Lower leg skin (tissue), 4 donors: Measurements from ENCODE around the gene MYCBP2. TPM values are rescaled to one million over a fixed set of nuclear protein-coding genes. Genes with fewer than 3 reads are reported as not detected.
"Not testable (repeated sequence)": the region's sequence is repeated elsewhere in the genome, so short reads cannot be mapped to it uniquely, and the experiment has no call there.

ENCODE experiments used
- DNase-seq, 2 donors: peaks; one replicate each; pipeline ENCODE4 v3.0.0-alpha.2; 2019; ENCODE audit warnings: low spot score in 2 of 2
- H3K4me3 ChIP-seq: fragments of 200-600 bp; sonication (generic); 2 replicates; pipeline ENCODE4 v1.5.1; 2017; ENCODE audit warnings: mild to moderate bottlenecking, low read depth; ENCODE audit not compliant: poor library complexity, severe bottlenecking
- POLR2A ChIP-seq, 2 donors: fragments of 450-650 bp; IDR thresholded peaks; one replicate each; pipeline ENCODE4 v1.6.1; 2016 to 2017; ENCODE audit warnings: antibody characterized with exemption in 2 of 2, mild to moderate bottlenecking in 1 of 2, moderate library complexity in 1 of 2
- WGBS, 2 donors: methylation state at CpG; one replicate each; pipeline ENCODE4 v1.1.5; 2018; 5-methylcytosine and 5-hydroxymethylcytosine counted together
- intact Hi-C: fragments of 100-400 bp; cut with DNase I; formaldehyde crosslinking; loops from one replicate; pipeline ENCODE4 v1.15.0; 2023; ENCODE audit warnings: low total_unique reads
- total RNA-seq, 4 donors: library from RNA; depleted of rRNA; stranded (reverse); fragments of >200 nt; gene quantifications; one replicate each; pipeline ENCODE4 v1.1.0, GENCODE V29; 2016
- TF ChIP-seq, protein P1 (sequence below), 3 donors: fragments of 450-650 bp; IDR thresholded peaks; one replicate each; pipeline ENCODE4 v1.5.1; 2016; ENCODE audit warnings: antibody characterized with exemption in 3 of 3, mild to moderate bottlenecking in 3 of 3, moderate library complexity in 2 of 3

The MYCBP2 gene
- total RNA-seq, 4 donors from 2014 or later: 189 to 242 (median 231) TPM

DNA sequence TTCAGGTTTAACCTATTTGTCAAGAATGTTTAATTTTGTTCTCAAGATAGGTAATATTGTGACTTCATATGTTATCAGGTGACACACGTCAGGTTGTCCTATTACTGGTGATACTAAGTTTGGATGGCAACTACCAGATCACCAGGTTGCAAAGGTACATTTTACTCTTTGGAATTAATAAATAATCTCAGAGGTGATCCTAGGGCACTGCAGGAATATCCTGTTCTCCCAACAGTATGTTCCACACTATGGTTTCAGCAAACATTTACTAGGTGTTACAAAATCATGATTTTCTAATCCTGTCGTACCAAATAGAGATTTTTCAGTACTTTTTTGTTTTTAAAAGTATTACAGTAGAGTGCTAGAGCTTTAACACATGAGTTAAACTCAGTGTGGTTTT is 29.3 kb upstream of the MYCBP2 start:
- H3K4me3 ChIP-seq: no peak overlapping the region
- 84 to 93% methylated on average over 2 of the region's 2 CpGs for WGBS, 2 donors
- TF ChIP-seq, protein P1, sequence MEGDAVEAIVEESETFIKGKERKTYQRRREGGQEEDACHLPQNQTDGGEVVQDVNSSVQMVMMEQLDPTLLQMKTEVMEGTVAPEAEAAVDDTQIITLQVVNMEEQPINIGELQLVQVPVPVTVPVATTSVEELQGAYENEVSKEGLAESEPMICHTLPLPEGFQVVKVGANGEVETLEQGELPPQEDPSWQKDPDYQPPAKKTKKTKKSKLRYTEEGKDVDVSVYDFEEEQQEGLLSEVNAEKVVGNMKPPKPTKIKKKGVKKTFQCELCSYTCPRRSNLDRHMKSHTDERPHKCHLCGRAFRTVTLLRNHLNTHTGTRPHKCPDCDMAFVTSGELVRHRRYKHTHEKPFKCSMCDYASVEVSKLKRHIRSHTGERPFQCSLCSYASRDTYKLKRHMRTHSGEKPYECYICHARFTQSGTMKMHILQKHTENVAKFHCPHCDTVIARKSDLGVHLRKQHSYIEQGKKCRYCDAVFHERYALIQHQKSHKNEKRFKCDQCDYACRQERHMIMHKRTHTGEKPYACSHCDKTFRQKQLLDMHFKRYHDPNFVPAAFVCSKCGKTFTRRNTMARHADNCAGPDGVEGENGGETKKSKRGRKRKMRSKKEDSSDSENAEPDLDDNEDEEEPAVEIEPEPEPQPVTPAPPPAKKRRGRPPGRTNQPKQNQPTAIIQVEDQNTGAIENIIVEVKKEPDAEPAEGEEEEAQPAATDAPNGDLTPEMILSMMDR (IDR thresholded peaks at IDR 0.05): no peak
- no peak for TF ChIP-seq POLR2A (IDR thresholded peaks at IDR 0.05)
- no peak for DNase-seq
- intact Hi-C loops: no loop called here

GRCh38 chr13:77353995-77354394 is 27.1 kb upstream of the MYCBP2 start:
- intact Hi-C loops: no loop called here

GRCh38 chr13:77351315-77351714 is 24.4 kb upstream of the MYCBP2 start:
- TF ChIP-seq POLR2A (IDR thresholded peaks at IDR 0.05): no peak
- TF ChIP-seq, protein P1 (IDR thresholded peaks at IDR 0.05): no peak
- WGBS, 2 donors: 59 to 64% methylated on average over 3 of the region's 3 CpGs
- DNase-seq: no peak
- intact Hi-C loops: no loop called here
- H3K4me3 ChIP-seq: no peak overlapping the region

More at GRCh38 chr13:77353995-77354394, 27.1 kb upstream of the MYCBP2 start:
- DNase-seq: no peak
- H3K4me3 ChIP-seq: no peak overlapping the region
- 69 to 91% methylated on average over 2 of the region's 2 CpGs for WGBS, 2 donors
- TF ChIP-seq, protein P1 (IDR thresholded peaks at IDR 0.05): no peak

- intact Hi-C loops: no loop called here
- no peak for TF ChIP-seq POLR2A (IDR thresholded peaks at IDR 0.05)
- TF ChIP-seq, protein P1 (IDR thresholded peaks at IDR 0.05): no peak
- WGBS, 2 donors: 79 to 87% methylated on average over 1 of the region's 1 CpG
- no peak for DNase-seq
- no peak overlapping the region for H3K4me3 ChIP-seq
Observed at GRCh38 chr13:77350811-77351210, 23.9 kb upstream of the MYCBP2 start.

DNA sequence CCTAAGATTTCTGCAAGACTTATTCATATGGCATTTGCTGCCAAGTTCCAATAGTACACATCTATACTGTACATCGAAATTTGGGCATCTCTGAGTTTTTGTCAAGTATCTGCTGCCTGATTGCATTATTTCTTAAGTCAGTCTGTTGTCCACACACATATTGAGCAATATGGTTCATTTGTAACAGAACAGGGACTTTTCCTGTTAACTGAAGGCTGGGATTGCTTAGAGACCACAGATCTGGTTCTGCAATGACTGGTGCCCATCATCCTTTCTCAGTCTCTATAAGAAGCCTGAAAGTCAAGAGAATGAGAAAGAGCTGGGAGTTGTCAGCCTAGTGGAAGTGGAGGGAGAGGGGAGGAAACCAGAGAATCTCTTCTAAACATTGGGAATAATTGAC is 22.5 kb upstream of the MYCBP2 start:
- WGBS, 2 donors: 89 to 90% methylated on average over 1 of the region's 1 CpG
- intact Hi-C loops: no loop called here

DNA sequence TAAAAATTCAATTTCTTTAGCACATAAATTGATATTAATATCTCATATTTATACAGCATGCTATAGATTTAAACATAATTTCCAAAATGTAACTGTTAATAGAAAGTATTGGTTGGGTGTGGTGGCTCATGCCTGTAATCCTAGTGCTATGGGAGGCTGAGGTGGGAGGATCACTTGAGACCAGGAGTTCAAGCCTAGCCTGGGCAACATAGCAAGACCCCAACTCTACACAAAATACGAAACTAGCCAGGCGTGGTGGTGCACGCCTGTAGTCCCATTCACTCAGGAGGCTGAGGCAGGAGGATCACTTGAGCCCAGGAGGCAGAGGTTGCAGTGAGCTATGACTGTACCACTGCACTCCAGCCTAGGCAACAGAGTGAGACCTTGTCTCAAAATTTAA is 20.5 kb upstream of the MYCBP2 start:
- 94 to 96% methylated on average over 3 of the region's 3 CpGs for whole genome bisulfite sequencing, 2 donors
- intact Hi-C loops, DNase-seq, H3K4me3 ChIP-seq: not testable (repeated sequence)

More for the DNA sequence above, 22.5 kb upstream of the MYCBP2 start:
- TF ChIP-seq, protein P1 (IDR thresholded peaks at IDR 0.05): no peak
- no peak for DNase-seq
- H3K4me3 ChIP-seq: no peak overlapping the region
